KMS-11 (cell line): ENCODE data around the gene POLD1.
A peak's percentile ranks its signal among the peaks of the same experiment; 100 is the strongest.

Source experiments
- H2AFZ ChIP-seq: fragments of 200-600 bp; sonication (generic); 2 replicates; pipeline ENCODE4 v1.6.1; 2016; ENCODE audit warnings: antibody characterized with exemption, mixed run types, low read depth
- H3K27ac ChIP-seq: fragments of 200-600 bp; sonication (generic); 2 replicates; pipeline ENCODE4 v1.6.1; 2016; ENCODE audit warnings: mild to moderate bottlenecking, mixed run types
- H3K27me3 ChIP-seq: fragments of 200-600 bp; sonication (generic); 2 replicates; pipeline ENCODE4 v1.6.1; 2017; ENCODE audit warnings: mild to moderate bottlenecking, low read depth, mixed run types, moderate library complexity; ENCODE audit not compliant: insufficient read depth
- H3K36me3 ChIP-seq: fragments of 200-600 bp; sonication (generic); 2 replicates; pipeline ENCODE4 v1.6.1; 2017; ENCODE audit warnings: mild to moderate bottlenecking, mixed run types; ENCODE audit not compliant: insufficient read depth
- H3K4me1 ChIP-seq: fragments of 200-600 bp; sonication (generic); 2 replicates; pipeline ENCODE4 v1.6.1; 2016; ENCODE audit warnings: mild to moderate bottlenecking, low read depth, mixed run types; ENCODE audit not compliant: poor library complexity, severe bottlenecking
- H3K4me2 ChIP-seq: fragments of 200-600 bp; sonication (generic); 2 replicates; pipeline ENCODE4 v1.7.0; 2016; ENCODE audit warnings: mild to moderate bottlenecking, mixed run types
- H3K4me3 ChIP-seq: fragments of 200-600 bp; sonication (generic); IDR thresholded peaks from 2 replicates; pipeline ENCODE4 v1.6.1; 2017; ENCODE audit warnings: low read depth, low read length, mixed read lengths; ENCODE audit not compliant: insufficient read depth
- H3K79me2 ChIP-seq: fragments of 200-600 bp; sonication (generic); 2 replicates; pipeline ENCODE4 v1.6.1; 2016; ENCODE audit warnings: low read depth, mixed run types; ENCODE audit not compliant: insufficient read depth
- H3K9ac ChIP-seq: fragments of 200-600 bp; sonication (generic); 2 replicates; pipeline ENCODE4 v1.6.1; 2016; ENCODE audit warnings: mild to moderate bottlenecking, mixed run types
- H4K20me1 ChIP-seq: fragments of 200-600 bp; sonication (generic); 2 replicates; pipeline ENCODE4 v1.6.1; 2016; ENCODE audit warnings: mild to moderate bottlenecking, mixed run types; ENCODE audit not compliant: insufficient read depth
- CTCF ChIP-seq: fragments of 200-600 bp; sonication (generic); conservative IDR thresholded peaks from 2 replicates; pipeline ENCODE4 v1.6.1; 2017; ENCODE audit warnings: low read depth, mild to moderate bottlenecking, antibody characterized with exemption, low read length, moderate library complexity, mixed read lengths

The POLD1 gene

DNA sequence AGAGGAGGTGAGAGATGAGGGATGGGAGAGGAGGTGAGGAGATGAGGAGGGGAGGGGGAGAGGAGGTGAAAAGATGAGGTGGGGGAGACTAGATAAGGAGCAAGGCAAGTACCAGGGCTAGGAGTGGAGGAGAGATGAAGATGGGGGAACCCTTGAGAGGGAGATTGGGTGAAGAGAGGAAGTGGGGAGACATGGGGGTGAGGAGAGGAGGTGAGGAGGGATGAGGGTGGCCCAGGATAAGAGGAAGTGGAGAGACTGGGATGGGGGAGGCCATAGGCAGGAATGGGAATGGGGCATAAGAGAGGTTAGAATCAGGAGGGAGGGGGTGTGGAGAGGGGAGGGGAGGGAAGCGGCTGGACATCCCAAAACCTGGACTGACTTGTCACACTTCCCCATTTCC is 75.5 kb downstream of the POLD1 start:
- no peak overlapping the region for H3K4me3 ChIP-seq
- H3K9ac ChIP-seq, result no peak overlapping the region
- H3K79me2 ChIP-seq, result no peaks in the 10 kb centered on the region
- no peak overlapping the region for H3K4me2 ChIP-seq
- no peaks in the 10 kb centered on the region for H3K4me1 ChIP-seq
- no peaks in the 10 kb centered on the region for H3K36me3 ChIP-seq
- no peaks in the 10 kb centered on the region for H4K20me1 ChIP-seq
- H3K27ac ChIP-seq, result no peak overlapping the region
- no peak for TF ChIP-seq CTCF
- H3K27me3 ChIP-seq, result peaks cover 48% of the 10 kb centered on the region
- H2AFZ ChIP-seq, result no peak overlapping the region

GRCh38 chr19:50460161-50460765 is 76.1 kb downstream of the POLD1 start:
- no peaks in the 10 kb centered on the region for H3K4me1 ChIP-seq
- H3K27ac ChIP-seq, result no peak overlapping the region
- no peaks in the 10 kb centered on the region for H3K36me3 ChIP-seq
- no peaks in the 10 kb centered on the region for H4K20me1 ChIP-seq
- no peak for TF ChIP-seq CTCF
- 0 out of 2 replicates have a peak overlapping the region, but pooled peaks have one; percentile 26 for H2AFZ ChIP-seq
- H3K79me2 ChIP-seq, result no peaks in the 10 kb centered on the region
- H3K4me2 ChIP-seq, result no peak overlapping the region
- H3K27me3 ChIP-seq, result peaks cover 47% of the 10 kb centered on the region
- H3K9ac ChIP-seq, result no peak overlapping the region
- no peak overlapping the region for H3K4me3 ChIP-seq

DNA sequence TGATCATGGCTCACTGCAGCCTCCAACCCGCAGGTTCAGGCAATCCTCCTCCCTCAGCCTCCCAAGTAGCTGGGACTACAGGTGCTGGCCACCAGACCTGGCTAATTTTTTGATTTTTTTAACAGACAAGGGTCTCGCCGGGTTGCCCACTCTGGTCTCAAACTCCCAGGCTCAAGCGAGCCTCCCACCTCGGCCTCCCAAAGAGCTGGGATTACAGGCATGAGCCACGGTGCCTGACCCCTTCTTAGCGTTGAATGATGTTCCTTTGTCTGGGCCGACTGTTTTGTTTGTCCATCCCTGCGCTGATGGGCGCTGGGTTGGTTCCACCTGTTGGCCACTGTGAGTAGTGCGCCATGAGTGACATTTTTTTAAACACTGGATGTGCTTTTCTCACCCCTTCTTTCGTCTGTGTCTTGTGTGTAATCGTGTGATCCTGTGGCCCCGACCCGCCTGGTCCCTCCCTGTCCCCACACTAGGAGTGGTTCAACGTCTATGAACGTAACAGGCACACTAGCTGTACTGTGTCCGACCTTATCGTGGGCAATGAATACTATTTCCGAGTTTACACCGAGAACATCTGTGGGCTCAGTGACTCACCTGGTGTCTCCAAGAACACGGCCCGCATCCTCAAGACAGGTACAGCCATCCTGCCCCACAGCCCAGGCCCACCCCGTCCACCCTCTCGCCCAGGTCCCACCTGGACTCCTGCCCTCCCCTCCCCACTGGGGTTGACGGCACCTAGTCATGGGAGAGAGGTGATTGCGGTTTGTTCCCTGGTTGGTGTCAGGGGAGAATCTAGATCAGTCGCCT is 77.1 kb downstream of the POLD1 start:
- Histone ChIP-seq H3K27ac (no peak overlapping the region), H3K27me3 (peaks cover 53% of the 10 kb centered on the region), H3K36me3 (no peaks in the 10 kb centered on the region), H3K9ac (no peak overlapping the region), H3K4me1 (no peaks in the 10 kb centered on the region), H3K4me2 (no peak overlapping the region), H3K4me3 (no peak overlapping the region), H4K20me1 (no peaks in the 10 kb centered on the region), H2AFZ (peak overlapping the region; percentile 48; the same call in 1 of the 2 replicates), H3K79me2 (no peaks in the 10 kb centered on the region)
- peak; percentile 87 for TF ChIP-seq CTCF

GRCh38 chr19:50462970-50463369 is 78.8 kb downstream of the POLD1 start:
- no peaks in the 10 kb centered on the region for H4K20me1 ChIP-seq
- H3K9ac ChIP-seq, result no peak overlapping the region
- H3K4me3 ChIP-seq, result no peak overlapping the region
- H3K4me2 ChIP-seq, result no peak overlapping the region
- no peak for TF ChIP-seq CTCF
- H3K27me3 ChIP-seq, result peaks cover 50% of the 10 kb centered on the region
- H2AFZ ChIP-seq, result no peak overlapping the region
- H3K79me2 ChIP-seq, result no peaks in the 10 kb centered on the region
- no peak overlapping the region for H3K27ac ChIP-seq
- no peaks in the 10 kb centered on the region for H3K4me1 ChIP-seq
- H3K36me3 ChIP-seq, result no peaks in the 10 kb centered on the region
